CD1c-positive myeloid dendritic cell (primary cell): ENCODE measurements around the gene APLN.

Experiments used
- DNase-seq: peaks from one replicate; pipeline ENCODE4 v3.0.0-alpha.2; 2016; ENCODE audit errors: extremely low spot score

The APLN gene

GRCh38 chrX:129661369-129661768, 6.6 kb upstream of the APLN start:
- no peak for DNase-seq

- DNase-seq = peak; percentile 53
Measured at GRCh38 chrX:129659861-129660260, 5.1 kb upstream of the APLN start.

GRCh38 chrX:129659141-129659540, 4.4 kb upstream of the APLN start:
- peak; percentile 69 for DNase-seq

- no peak for DNase-seq
Measured at GRCh38 chrX:129658429-129658828, 3.7 kb upstream of the APLN start.

GRCh38 chrX:129655547-129656249, 942 bp upstream of the APLN start:
- no peak for DNase-seq

- no peak for DNase-seq
Measured at GRCh38 chrX:129653971-129654651, 645 bp downstream of the APLN start.

- no peak for DNase-seq
Measured at GRCh38 chrX:129653181-129653970, 1.4 kb downstream of the APLN start.

GRCh38 chrX:129652565-129653169, 2.1 kb downstream of the APLN start:
- no peak for DNase-seq

- no peak for DNase-seq
Measured at GRCh38 chrX:129651756-129652564, 2.8 kb downstream of the APLN start.

GRCh38 chrX:129650821-129651510, 3.8 kb downstream of the APLN start:
- no peak for DNase-seq

GRCh38 chrX:129650183-129650689, 4.5 kb downstream of the APLN start:
- DNase-seq = no peak

GRCh38 chrX:129649268-129650182, 5.2 kb downstream of the APLN start:
- DNase-seq = no peak

- DNase-seq = no peak
Measured at GRCh38 chrX:129648514-129649267, 6.1 kb downstream of the APLN start.

GRCh38 chrX:129647418-129648410, 7.0 kb downstream of the APLN start:
- no peak for DNase-seq

GRCh38 chrX:129646566-129647417, 8.0 kb downstream of the APLN start:
- DNase-seq = no peak

- peak; percentile 38 for DNase-seq
Measured at GRCh38 chrX:129642641-129643040, 12.1 kb downstream of the APLN start.

GRCh38 chrX:129641941-129642340, 12.8 kb downstream of the APLN start:
- peak; percentile 16 for DNase-seq
